ENCODE results near the gene ZNF471.

GRCh38 chr19:56566904-56567273 is 59.2 kb downstream of the ZNF471 start:
- TF ChIP-seq, protein P1, sequence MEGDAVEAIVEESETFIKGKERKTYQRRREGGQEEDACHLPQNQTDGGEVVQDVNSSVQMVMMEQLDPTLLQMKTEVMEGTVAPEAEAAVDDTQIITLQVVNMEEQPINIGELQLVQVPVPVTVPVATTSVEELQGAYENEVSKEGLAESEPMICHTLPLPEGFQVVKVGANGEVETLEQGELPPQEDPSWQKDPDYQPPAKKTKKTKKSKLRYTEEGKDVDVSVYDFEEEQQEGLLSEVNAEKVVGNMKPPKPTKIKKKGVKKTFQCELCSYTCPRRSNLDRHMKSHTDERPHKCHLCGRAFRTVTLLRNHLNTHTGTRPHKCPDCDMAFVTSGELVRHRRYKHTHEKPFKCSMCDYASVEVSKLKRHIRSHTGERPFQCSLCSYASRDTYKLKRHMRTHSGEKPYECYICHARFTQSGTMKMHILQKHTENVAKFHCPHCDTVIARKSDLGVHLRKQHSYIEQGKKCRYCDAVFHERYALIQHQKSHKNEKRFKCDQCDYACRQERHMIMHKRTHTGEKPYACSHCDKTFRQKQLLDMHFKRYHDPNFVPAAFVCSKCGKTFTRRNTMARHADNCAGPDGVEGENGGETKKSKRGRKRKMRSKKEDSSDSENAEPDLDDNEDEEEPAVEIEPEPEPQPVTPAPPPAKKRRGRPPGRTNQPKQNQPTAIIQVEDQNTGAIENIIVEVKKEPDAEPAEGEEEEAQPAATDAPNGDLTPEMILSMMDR (conservative IDR thresholded peaks at IDR 0.05; ENCODE audit: low read depth in 2 of 2): no peak
- TF ChIP-seq EZH2 (IDR thresholded peaks at IDR 0.05; ENCODE audit: low read depth, unreplicated experiment): no peak
- no peak for TF ChIP-seq REST (IDR thresholded peaks at IDR 0.05; ENCODE audit: unreplicated experiment)
- TF ChIP-seq CREB1 (CRISPR knock-in tag; IDR thresholded peaks at IDR 0.05; ENCODE audit: low read depth): no peak
- TF ChIP-seq POLR2AphosphoS5 (IDR thresholded peaks at IDR 0.05; ENCODE audit: low read depth): no peak
- no peak for TF ChIP-seq ETS1 (IDR thresholded peaks at IDR 0.05)
- no peak for TF ChIP-seq EZH2phosphoT487 (IDR thresholded peaks at IDR 0.05; ENCODE audit: unreplicated experiment)
- TF ChIP-seq NANOG (IDR thresholded peaks at IDR 0.05; ENCODE audit: borderline replicate concordance): no peak
- no peak for TF ChIP-seq ZNF114 (CRISPR knock-in tag; IDR thresholded peaks at IDR 0.05)
- no peak for TF ChIP-seq ZNF331 (CRISPR knock-in tag; IDR thresholded peaks at IDR 0.05; ENCODE audit: low read depth)
- no peak for TF ChIP-seq JUNB (IDR thresholded peaks at IDR 0.05; ENCODE audit: unreplicated experiment)
- TF ChIP-seq STAT1 (IDR thresholded peaks at IDR 0.05; ENCODE audit: unreplicated experiment): no peak

Measured in GM23338 (cell line).